Ovary (tissue), 9 donors: ENCODE data around the gene ATG2A. TPM values are rescaled to one million over a fixed set of nuclear protein-coding genes. Genes with fewer than 3 reads are reported as not detected.

Source experiments
- DNase-seq, 5 donors: peaks; one replicate each; pipeline ENCODE4 v3.0.0-alpha.2; 2019 to 2020
- H3K27ac ChIP-seq, 2 donors: fragments of 200-600 bp; one replicate each; pipeline versions ENCODE4 v1.5.1 to v1.8.0; 2019 to 2022
- H3K27me3 ChIP-seq: fragments of 200-600 bp; one replicate; pipeline ENCODE4 v1.8.0; 2022
- H3K36me3 ChIP-seq: fragments of 200-600 bp; sonication (generic); one replicate; pipeline ENCODE4 v1.5.1; 2019
- H3K4me1 ChIP-seq: one replicate; pipeline ENCODE4 v1.8.1; 2013; ENCODE audit warnings: mild to moderate bottlenecking, moderate library complexity; ENCODE audit not compliant: insufficient read depth
- H3K4me3 ChIP-seq: fragments of 200-600 bp; sonication (generic); one replicate; pipeline ENCODE4 v1.5.1; 2017
- H3K9me3 ChIP-seq, 2 donors: fragments of 200-600 bp in 1 of 2; sonication (generic) in 1 of 2; one replicate each; pipeline versions ENCODE4 v1.5.1 to v1.8.1; 2013 to 2019; ENCODE audit warnings: mild to moderate bottlenecking in 1 of 2, moderate library complexity in 1 of 2
- CTCF ChIP-seq, 3 donors: fragments of 450-650 bp in 2 of 3; fragments of 200-600 bp in 1 of 3; IDR thresholded peaks; one replicate each; pipeline versions ENCODE4 v1.5.1 to v1.8.0; 2016 to 2022; ENCODE audit warnings: antibody characterized with exemption in 3 of 3, mild to moderate bottlenecking in 1 of 3
- EP300 ChIP-seq: sonication (generic); formaldehyde crosslinking; IDR thresholded peaks from one replicate; pipeline ENCODE4 v1.6.1; 2017; ENCODE audit warnings: antibody characterized with exemption
- POLR2A ChIP-seq: fragments of 450-650 bp; IDR thresholded peaks from one replicate; pipeline ENCODE4 v1.6.1; 2017; ENCODE audit warnings: antibody characterized with exemption, mild to moderate bottlenecking, moderate library complexity
- WGBS, 3 donors: extraction: QIAGEN DNeasy Blood & Tissue Kit in 1 of 3; methylation state at CpG; one replicate each; pipeline versions ENCODE4 v1.1.5 to v1.1.7; 2013 to 2017; 5-methylcytosine and 5-hydroxymethylcytosine counted together
- intact Hi-C, 4 donors: fragments of 100-400 bp; cut with DNase I; formaldehyde crosslinking; loops; one replicate each; pipeline versions ENCODE4 v1.11.0 to v1.15.1; 2022 to 2023
- polyA plus RNA-seq, 2 donors: library from polyadenylated mRNA; stranded (reverse); fragments of 200-250 nt in 1 of 2; fragments of 350-450 nt in 1 of 2; fragmentation: Illumina TruSeq in 1 of 2; extraction: RNeasy Lipid Tissue Mini Kit (QIAGEN cat#74804) in 1 of 2; gene quantifications; one replicate each; pipeline ENCODE4 v1.2.3, GENCODE V29; 2013 to 2014
- total RNA-seq, 7 donors: library from RNA; depleted of rRNA in 2 of 7; stranded (reverse); fragments of >200 nt in 2 of 7; fragmentation: NEBNext Ultra II Directional in 3 of 7; extraction: Animal tissue kit (Norgen Biotek cat#: 25700) in 3 of 7; gene quantifications; one replicate each; pipeline versions ENCODE4 v1.1.0 to v1.2.4, GENCODE V29; 2016 to 2023
- donor health status: DM: no; HTN: no; CAD: no; lungs with moderate emphysema.
- donor health status: DM: no; HTN: no; CAD: no.
- donor health status: Bipolar disorder and iron deficiency.
- donor health status: DM: yes; HTN: yes; CAD: no.
- donor health status: DM: no; HTN: no; CAD: no.
- donor health status: DM: yes; HTN: yes; CAD: no.

ATG2A gene
- total and polyA plus RNA-seq, 9 donors: 2.2 to 40.1 (median 27.8) TPM

DNA sequence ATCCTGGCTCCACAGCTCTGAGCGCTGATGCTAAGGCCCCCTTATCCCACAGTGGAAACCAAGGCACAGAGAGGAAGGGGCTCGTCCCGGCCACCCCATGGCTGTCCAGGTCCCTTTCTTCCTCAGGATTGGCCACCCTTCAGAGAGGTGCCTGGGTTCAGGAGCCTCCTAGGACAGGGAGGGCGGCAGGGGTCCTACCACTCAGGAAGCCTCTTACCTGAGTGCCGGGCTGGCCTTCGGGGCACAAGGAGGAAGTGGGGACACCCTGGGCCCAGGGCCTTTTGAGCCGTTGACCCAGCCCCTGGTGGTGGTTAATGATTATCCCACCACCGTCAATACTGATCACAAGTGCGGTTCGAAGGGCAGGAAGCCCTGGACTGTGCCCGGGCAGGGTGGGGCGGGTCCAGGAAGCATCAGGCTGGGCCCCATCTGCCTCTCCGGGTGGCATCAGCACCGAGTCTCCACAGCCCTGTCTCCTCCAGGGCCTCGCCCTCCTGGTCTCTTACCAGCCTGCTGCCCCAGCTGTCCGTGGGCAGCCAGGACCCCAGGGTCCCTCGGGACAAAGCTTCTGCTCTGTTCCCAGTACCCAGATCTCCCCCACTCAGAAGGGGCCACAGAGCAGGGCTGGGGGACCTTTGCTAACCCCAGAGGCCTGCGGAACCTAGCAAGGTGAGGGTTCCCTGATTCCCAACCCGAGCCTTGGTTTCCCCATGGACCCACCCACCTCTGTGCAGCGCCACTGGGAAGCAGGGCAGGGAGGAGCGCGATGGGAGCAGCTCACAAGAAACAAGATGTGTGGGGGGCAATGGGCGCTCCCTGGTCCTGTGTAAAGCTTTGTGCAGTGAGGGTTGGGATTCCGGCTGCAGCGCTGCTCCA lies 23.6 kb downstream of the ATG2A start:
- intact Hi-C loops: loop anchor here in 2 of 4 donors (2.0 kb wide), 2 partner anchors 47 to 49 kb away; partner anchors contain the start of gene CDC42BPG (in 1 of the 2)

GRCh38 chr11:64892838-64893193 lies 24.2 kb downstream of the ATG2A start:
- peak overlapping the region; percentile 14 for H3K4me3 ChIP-seq
- H3K27me3 ChIP-seq: no peaks in the 10 kb centered on the region
- H3K36me3 ChIP-seq: no peaks in the 10 kb centered on the region
- no peak overlapping the region for H3K27ac ChIP-seq
- TF ChIP-seq CTCF (IDR thresholded peaks at IDR 0.05) (no peak), POLR2A (no peak), EP300 (no peak)
- intact Hi-C loops: loop anchor here in 1 of 4 donors (2.0 kb wide), 1 partner anchor 46 kb away; no protein-coding TSS in a partner anchor
- H3K9me3 ChIP-seq: no peaks in the 10 kb centered on the region
- no peaks in the 10 kb centered on the region for H3K4me1 ChIP-seq
- no peak for DNase-seq
- 71 to 89% (median 81%) methylated on average over 10 of the region's 10 CpGs for WGBS, 3 donors

More for the DNA sequence above, 23.6 kb downstream of the ATG2A start:
- H3K36me3 ChIP-seq: no peaks in the 10 kb centered on the region
- TF ChIP-seq POLR2A (no peak), EP300 (no peak), CTCF (IDR thresholded peaks at IDR 0.05) (no peak)
- no peaks in the 10 kb centered on the region for H3K27me3 ChIP-seq
- no peaks in the 10 kb centered on the region for H3K9me3 ChIP-seq
- no peaks in the 10 kb centered on the region for H3K4me1 ChIP-seq
- DNase-seq: peak in 1 of 5 donors; percentile 20
- H3K27ac ChIP-seq: no peak overlapping the region
- 69 to 75% (median 72%) methylated on average over 19 to 25 of the region's 25 CpGs for WGBS, 3 donors
- H3K4me3 ChIP-seq: peak overlapping the region; percentile 14

DNA sequence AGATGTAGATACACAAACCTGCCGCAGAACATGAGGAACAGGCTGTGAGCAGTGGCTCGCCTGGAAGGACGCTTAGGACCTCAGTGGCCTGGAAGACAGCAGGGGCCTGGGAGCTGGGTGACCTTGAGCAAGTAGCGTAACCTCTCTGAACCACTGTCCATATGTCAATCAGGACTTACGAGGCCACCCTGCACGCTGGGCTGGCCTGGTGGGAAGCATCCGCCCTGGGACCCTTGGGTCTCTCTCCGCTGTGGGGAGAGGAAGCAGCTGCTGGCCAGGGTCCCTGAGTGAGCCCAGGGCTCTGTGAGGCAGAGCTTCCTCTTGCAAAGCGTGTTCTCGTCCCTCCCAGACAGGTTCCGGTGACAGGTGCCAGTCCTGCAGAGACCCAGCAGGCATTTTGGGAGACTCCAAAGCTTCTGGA lies 24.6 kb downstream of the ATG2A start:
- TF ChIP-seq POLR2A: no peak
- TF ChIP-seq EP300: no peak
- no peak for TF ChIP-seq CTCF (IDR thresholded peaks at IDR 0.05)
- no peak for DNase-seq
- Histone ChIP-seq H3K9me3 (no peaks in the 10 kb centered on the region), H3K27ac (no peak overlapping the region), H3K36me3 (no peaks in the 10 kb centered on the region), H3K4me1 (peaks cover 1% of the 10 kb centered on the region), H3K4me3 (peak overlapping the region; percentile 14), H3K27me3 (no peaks in the 10 kb centered on the region)
- intact Hi-C loops: loop anchor here in 1 of 4 donors (2.0 kb wide), 1 partner anchor 46 kb away; no protein-coding TSS in a partner anchor
- WGBS, 3 donors: 69 to 75% (median 70%) methylated on average over 11 of the region's 11 CpGs

DNA sequence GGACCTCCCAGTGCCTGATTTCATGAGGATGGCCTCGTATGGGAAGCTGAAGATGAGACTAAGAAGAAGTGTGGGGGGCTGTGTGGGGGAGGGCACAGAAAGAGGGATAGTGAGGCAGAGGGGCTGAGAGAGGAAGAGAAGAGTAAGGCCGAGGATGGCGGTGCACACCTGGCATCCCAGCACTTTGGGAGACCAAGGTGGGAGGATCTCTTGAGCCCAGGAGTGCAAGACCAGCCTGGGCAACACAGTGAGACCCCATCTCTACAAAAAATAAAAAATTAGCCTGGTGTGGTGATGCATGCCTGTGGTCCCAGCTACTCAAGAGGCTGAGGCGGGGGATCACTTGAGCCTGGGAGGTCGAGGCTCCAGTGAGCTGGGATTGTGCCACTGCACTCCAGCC lies 25.1 kb downstream of the ATG2A start:
- no peaks in the 10 kb centered on the region for H3K9me3 ChIP-seq
- intact Hi-C loops: loop anchor here in 1 of 4 donors (2.0 kb wide), 1 partner anchor 45 kb away; no protein-coding TSS in a partner anchor
- no peak for DNase-seq
- H3K27ac ChIP-seq: no peak overlapping the region
- no peak overlapping the region for H3K4me3 ChIP-seq
- 73 to 79% (median 77%) methylated on average over 5 of the region's 5 CpGs for WGBS, 3 donors
- TF ChIP-seq POLR2A (no peak), CTCF (IDR thresholded peaks at IDR 0.05) (no peak)
- no peaks in the 10 kb centered on the region for H3K36me3 ChIP-seq
- H3K4me1 ChIP-seq: peaks cover 1% of the 10 kb centered on the region
- no peaks in the 10 kb centered on the region for H3K27me3 ChIP-seq
